ENCODE data around the gene GABRA4. TPM values are rescaled to one million over a fixed set of nuclear protein-coding genes. Genes with fewer than 3 reads are reported as not detected.

GABRA4 gene
- total and polyA plus RNA-seq, 4 donors, result 0.19 to 0.72 (median 0.66) TPM; not detected in 1

DNA sequence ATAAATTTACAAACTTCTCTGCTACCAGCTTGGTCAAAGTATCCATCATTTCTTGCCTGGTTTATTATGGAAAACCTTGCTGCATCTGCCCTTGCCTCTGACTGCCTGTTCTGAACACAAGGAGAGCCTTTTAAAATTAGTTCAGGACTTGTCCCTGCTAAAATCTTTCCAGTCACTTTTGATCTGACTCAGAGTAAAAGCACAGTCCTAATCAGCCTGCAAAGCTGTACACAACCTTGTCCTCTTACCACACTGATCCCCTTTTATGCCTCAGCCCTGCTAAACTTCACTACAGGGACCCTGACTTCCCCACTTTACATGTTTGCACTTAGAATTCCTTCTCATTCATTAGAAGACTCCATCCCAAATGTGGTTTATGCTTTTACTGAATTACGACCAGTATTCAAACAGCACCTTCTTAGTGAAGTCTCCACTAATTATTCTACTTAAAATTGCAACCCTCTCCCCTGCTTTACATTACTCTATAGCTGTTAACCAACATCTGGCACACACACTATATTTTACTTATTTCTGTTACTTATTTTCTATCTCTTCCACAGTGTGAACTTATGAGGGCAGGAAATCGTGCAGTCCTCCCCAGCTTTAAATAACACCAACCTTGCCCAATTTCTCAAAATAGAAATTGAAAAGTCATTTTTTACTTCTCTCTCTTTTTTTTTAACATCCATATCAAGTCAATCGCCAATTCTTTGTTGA, 6.3 kb downstream of the GABRA4 start:
- Histone ChIP-seq H3K36me3 (ENCODE audit: control insufficient read depth in 1 of 2, insufficient read depth in 2 of 2, low read length in 1 of 2) (no peaks in the 10 kb centered on the region), H3K4me3 (ENCODE audit: low read length in 2 of 2) (no peak overlapping the region), H3K27ac (ENCODE audit: low read depth in 1 of 2, low read length in 2 of 2) (no peak overlapping the region), H3K27me3 (ENCODE audit: control insufficient read depth in 1 of 2, insufficient read depth in 2 of 2, low read length in 1 of 2) (no peaks in the 10 kb centered on the region), H3K4me1 (ENCODE audit: control insufficient read depth in 1 of 2, insufficient read depth in 2 of 2, low read length in 2 of 2) (no peaks in the 10 kb centered on the region), H3K9me3 (ENCODE audit: control insufficient read depth, low read length) (no peaks in the 10 kb centered on the region)
- intact Hi-C loops (cut with DNase I), result no loop called here
- ATAC-seq (ENCODE audit: low FRiP score) (no peak), DNase-seq (no peak)
- 49 to 52% methylated on average over 3 of the region's 3 CpGs for WGBS, 2 donors

DNA sequence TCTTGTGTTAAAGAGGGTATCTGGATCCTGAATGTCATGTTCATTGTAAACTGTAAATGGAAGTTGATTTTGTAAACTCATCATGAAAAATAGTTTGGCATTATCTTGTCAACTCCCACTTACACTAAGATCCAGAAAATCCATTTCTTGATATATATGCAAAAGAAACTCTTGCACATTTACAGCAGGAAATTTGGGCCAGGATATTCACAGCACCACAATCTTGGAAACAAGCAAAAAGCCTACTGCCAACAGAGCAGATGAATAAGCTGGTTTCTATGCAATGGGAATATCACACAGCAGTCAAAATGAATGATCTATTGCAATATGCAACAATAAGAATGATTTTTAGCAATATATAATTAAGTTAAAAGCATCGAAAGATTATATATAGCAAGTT, 8.6 kb downstream of the GABRA4 start:
- H3K4me3 ChIP-seq (ENCODE audit: low read length in 2 of 2), result no peak overlapping the region
- intact Hi-C loops (cut with DNase I), result no loop called here
- H3K27ac ChIP-seq (ENCODE audit: low read depth in 1 of 2, low read length in 2 of 2), result no peak overlapping the region
- no peaks in the 10 kb centered on the region for H3K27me3 ChIP-seq (ENCODE audit: control insufficient read depth in 1 of 2, insufficient read depth in 2 of 2, low read length in 1 of 2)
- DNase-seq (no peak), ATAC-seq (ENCODE audit: low FRiP score) (no peak)
- H3K9me3 ChIP-seq (ENCODE audit: control insufficient read depth, low read length), result no peaks in the 10 kb centered on the region
- 84 to 88% methylated on average over 1 of the region's 1 CpG for WGBS, 2 donors
- no peaks in the 10 kb centered on the region for H3K36me3 ChIP-seq (ENCODE audit: control insufficient read depth in 1 of 2, insufficient read depth in 2 of 2, low read length in 1 of 2)
- no peaks in the 10 kb centered on the region for H3K4me1 ChIP-seq (ENCODE audit: control insufficient read depth in 1 of 2, insufficient read depth in 2 of 2, low read length in 2 of 2)

DNA sequence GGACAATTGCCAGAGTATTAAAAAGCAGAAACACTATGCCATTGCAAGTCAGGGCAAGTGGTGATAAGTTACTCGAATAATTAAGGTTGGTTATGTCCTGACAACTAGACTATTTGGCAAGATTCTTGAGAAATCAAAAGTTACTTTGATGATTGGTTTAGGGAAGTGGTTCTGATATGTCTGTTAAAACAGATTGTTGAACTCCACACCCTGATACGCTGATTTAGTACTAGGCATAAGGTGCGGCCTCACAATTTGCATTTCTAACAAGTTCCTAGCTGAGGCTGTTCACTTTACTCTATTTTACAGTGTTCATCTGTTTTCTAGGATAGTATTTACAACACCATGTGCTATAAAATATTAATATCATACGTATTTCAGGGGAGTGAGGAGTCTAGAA, 12.5 kb downstream of the GABRA4 start:
- DNase-seq (no peak), ATAC-seq (ENCODE audit: low FRiP score) (no peak)
- no peak overlapping the region for H3K4me3 ChIP-seq (ENCODE audit: low read length in 2 of 2)
- no peaks in the 10 kb centered on the region for H3K27me3 ChIP-seq (ENCODE audit: control insufficient read depth in 1 of 2, insufficient read depth in 2 of 2, low read length in 1 of 2)
- no peaks in the 10 kb centered on the region for H3K4me1 ChIP-seq (ENCODE audit: control insufficient read depth in 1 of 2, insufficient read depth in 2 of 2, low read length in 2 of 2)
- no peaks in the 10 kb centered on the region for H3K36me3 ChIP-seq (ENCODE audit: control insufficient read depth in 1 of 2, insufficient read depth in 2 of 2, low read length in 1 of 2)
- intact Hi-C loops (cut with DNase I), result no loop called here
- no peaks in the 10 kb centered on the region for H3K9me3 ChIP-seq (ENCODE audit: control insufficient read depth, low read length)
- WGBS, 2 donors, result 85 to 87% methylated on average over 4 of the region's 4 CpGs
- H3K27ac ChIP-seq (ENCODE audit: low read depth in 1 of 2, low read length in 2 of 2), result no peak overlapping the region

DNA sequence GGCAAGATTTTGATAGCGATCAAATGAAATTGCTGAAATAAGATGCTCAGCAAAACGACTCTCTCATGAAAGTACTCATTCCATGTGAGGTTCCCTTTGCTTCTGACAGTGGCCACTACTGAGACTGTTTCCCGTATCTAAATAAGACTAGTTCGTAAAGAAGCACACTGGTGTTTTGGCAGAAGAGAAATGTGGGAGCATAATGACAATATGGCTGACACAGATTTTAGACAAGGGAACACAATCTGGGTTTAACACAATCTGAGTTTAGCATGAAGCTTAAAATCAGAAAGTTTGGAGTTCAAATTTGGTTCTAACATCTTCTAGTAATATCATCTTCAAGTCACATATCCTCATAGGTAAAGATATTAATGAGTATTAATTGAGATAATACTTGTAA, 13.7 kb downstream of the GABRA4 start:
- DNase-seq (no peak), ATAC-seq (ENCODE audit: low FRiP score) (no peak)
- H3K4me3 ChIP-seq (ENCODE audit: low read length in 2 of 2), result no peak overlapping the region
- H3K27ac ChIP-seq (ENCODE audit: low read depth in 1 of 2, low read length in 2 of 2), result no peak overlapping the region
- intact Hi-C loops (cut with DNase I), result no loop called here
- no peaks in the 10 kb centered on the region for H3K27me3 ChIP-seq (ENCODE audit: control insufficient read depth in 1 of 2, insufficient read depth in 2 of 2, low read length in 1 of 2)
- H3K36me3 ChIP-seq (ENCODE audit: control insufficient read depth in 1 of 2, insufficient read depth in 2 of 2, low read length in 1 of 2), result no peaks in the 10 kb centered on the region
- H3K9me3 ChIP-seq (ENCODE audit: control insufficient read depth, low read length), result no peaks in the 10 kb centered on the region
- WGBS, 2 donors, result 81 to 87% methylated on average over 4 of the region's 4 CpGs
- H3K4me1 ChIP-seq (ENCODE audit: control insufficient read depth in 1 of 2, insufficient read depth in 2 of 2, low read length in 2 of 2), result no peaks in the 10 kb centered on the region

DNA sequence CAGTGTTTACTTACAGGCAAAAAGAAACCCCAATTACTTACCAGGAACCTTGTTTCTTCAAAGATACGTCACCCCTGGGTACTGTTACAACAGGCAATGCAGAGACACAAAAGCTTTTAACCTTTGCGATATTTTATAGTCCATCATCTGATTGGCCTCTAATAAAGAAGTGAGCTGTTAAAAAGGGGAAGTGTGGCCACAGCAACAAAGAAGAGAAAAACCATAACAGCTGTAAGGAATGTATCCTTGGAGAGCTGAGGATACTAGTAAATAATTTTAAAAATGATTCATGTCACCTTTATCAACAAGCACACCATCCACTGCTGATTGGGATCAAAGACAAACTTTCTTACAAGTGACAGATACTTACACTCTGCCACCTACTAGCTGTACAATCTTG, 14.1 kb downstream of the GABRA4 start:
- intact Hi-C loops (cut with DNase I), result no loop called here
- 70 to 80% methylated on average over 2 of the region's 2 CpGs for WGBS, 2 donors
- ATAC-seq (ENCODE audit: low FRiP score), result no peak

DNA sequence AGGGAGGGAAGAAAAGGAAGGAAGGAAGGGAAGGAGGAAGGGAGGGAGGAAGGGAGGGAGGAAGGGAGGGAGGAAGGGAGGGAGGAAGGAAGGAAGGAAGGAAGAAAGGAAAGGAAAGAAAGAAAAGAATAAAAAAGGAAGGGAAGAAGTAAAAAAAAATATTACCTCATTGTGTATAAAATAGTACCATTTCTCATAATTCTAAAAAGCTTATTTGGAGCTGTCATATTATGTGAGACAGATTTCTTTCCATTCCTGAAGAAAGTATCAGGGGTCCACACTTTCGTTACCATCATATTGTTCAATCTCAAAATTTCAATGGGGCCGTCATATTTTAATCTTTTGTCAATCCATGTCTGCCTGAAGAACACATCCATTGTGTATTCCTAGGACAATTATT, 16.1 kb downstream of the GABRA4 start:
- Histone ChIP-seq H3K4me3 (ENCODE audit: low read length in 2 of 2) (no peak overlapping the region), H3K4me1 (ENCODE audit: control insufficient read depth in 1 of 2, insufficient read depth in 2 of 2, low read length in 2 of 2) (no peaks in the 10 kb centered on the region), H3K36me3 (ENCODE audit: control insufficient read depth in 1 of 2, insufficient read depth in 2 of 2, low read length in 1 of 2) (no peaks in the 10 kb centered on the region), H3K9me3 (ENCODE audit: control insufficient read depth, low read length) (no peaks in the 10 kb centered on the region), H3K27ac (ENCODE audit: low read depth in 1 of 2, low read length in 2 of 2) (no peak overlapping the region), H3K27me3 (ENCODE audit: control insufficient read depth in 1 of 2, insufficient read depth in 2 of 2, low read length in 1 of 2) (no peaks in the 10 kb centered on the region)
- 87 to 89% methylated on average over 2 of the region's 2 CpGs for WGBS, 2 donors
- ATAC-seq (ENCODE audit: low FRiP score), result no peak
- intact Hi-C loops (cut with DNase I), result no loop called here
- DNase-seq, result no peak

More for the DNA sequence above, 14.1 kb downstream of the GABRA4 start:
- Histone ChIP-seq H3K27me3 (ENCODE audit: control insufficient read depth in 1 of 2, insufficient read depth in 2 of 2, low read length in 1 of 2) (no peaks in the 10 kb centered on the region), H3K9me3 (ENCODE audit: control insufficient read depth, low read length) (no peaks in the 10 kb centered on the region), H3K4me1 (ENCODE audit: control insufficient read depth in 1 of 2, insufficient read depth in 2 of 2, low read length in 2 of 2) (no peaks in the 10 kb centered on the region), H3K4me3 (ENCODE audit: low read length in 2 of 2) (no peak overlapping the region), H3K27ac (ENCODE audit: low read depth in 1 of 2, low read length in 2 of 2) (no peak overlapping the region), H3K36me3 (ENCODE audit: control insufficient read depth in 1 of 2, insufficient read depth in 2 of 2, low read length in 1 of 2) (no peaks in the 10 kb centered on the region)
- no peak for DNase-seq

DNA sequence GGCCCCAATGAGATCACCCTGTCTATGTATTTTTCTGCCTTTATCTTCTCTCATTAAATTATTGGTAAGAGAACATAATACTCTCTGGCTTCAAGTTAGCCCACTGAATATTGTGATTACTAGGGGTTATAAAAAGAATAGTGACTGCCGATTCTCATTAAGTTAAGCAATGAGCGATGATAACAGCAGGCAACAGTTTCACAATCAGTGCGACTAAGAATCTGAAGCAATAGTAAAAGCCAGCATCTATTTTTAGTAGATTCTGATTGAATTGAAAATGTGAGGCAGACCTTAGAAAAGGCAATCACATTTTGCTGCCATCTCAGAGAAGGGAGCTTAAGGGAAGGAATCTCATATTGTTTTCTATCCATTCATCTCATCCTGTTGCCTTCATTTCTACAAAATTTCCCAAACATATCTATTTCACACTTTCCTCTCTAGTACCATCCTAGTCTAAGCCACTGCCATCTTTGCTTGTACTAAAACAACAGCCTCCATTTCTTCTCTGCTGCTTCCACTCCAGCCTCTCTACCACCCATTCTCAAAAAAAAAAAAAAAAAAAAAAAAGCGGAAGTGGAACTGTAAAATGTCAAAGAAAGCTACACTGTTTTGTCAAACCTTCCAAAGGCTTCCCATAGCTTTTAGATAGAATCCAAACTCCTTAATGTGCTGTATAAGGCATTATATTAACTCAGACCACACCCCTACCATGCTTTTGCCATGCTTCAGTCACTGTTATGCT, 17.4 kb downstream of the GABRA4 start:
- no peaks in the 10 kb centered on the region for H3K4me1 ChIP-seq (ENCODE audit: control insufficient read depth in 1 of 2, insufficient read depth in 2 of 2, low read length in 2 of 2)
- H3K9me3 ChIP-seq (ENCODE audit: control insufficient read depth, low read length), result no peaks in the 10 kb centered on the region
- H3K36me3 ChIP-seq (ENCODE audit: control insufficient read depth in 1 of 2, insufficient read depth in 2 of 2, low read length in 1 of 2), result no peaks in the 10 kb centered on the region
- H3K4me3 ChIP-seq (ENCODE audit: low read length in 2 of 2), result no peak overlapping the region
- intact Hi-C loops (cut with DNase I), result no loop called here
- WGBS, 2 donors, result 69 to 78% methylated on average over 4 of the region's 4 CpGs
- DNase-seq (no peak), ATAC-seq (ENCODE audit: low FRiP score) (no peak)
- H3K27me3 ChIP-seq (ENCODE audit: control insufficient read depth in 1 of 2, insufficient read depth in 2 of 2, low read length in 1 of 2), result no peaks in the 10 kb centered on the region
- no peak overlapping the region for H3K27ac ChIP-seq (ENCODE audit: low read depth in 1 of 2, low read length in 2 of 2)

DNA sequence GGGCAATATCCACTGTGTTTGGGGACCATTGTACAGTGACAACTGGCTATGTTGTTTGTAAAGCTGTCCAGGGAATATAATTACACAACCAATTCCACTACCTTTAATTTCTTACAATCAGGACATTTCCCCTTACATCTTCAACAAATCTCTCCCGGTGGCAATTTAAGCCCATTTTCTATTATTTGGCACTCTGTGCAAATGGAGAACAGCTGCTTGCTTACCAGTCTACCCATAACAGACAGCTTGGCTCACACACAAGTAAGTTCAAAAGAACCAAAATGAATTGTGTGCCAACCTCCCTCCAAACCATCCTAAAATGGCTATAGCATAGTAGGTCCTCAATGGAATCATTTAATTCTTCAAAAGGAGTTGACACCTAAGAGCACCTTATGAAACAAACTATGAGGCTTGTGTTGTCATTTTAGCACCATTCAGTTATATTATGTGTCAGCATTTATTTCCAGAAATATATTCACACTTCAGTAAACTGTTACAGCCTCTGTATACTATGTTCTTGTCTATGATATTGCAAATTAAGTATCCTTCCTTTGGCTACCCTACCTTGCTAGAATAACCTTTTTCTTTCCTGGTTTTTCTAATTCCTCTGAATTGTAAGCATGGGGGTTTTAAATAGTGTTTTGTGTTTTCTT, 18.4 kb downstream of the GABRA4 start:
- DNase-seq, result no peak
- H3K4me1 ChIP-seq (ENCODE audit: control insufficient read depth in 1 of 2, insufficient read depth in 2 of 2, low read length in 2 of 2), result peaks cover 0 to 2% of the 10 kb centered on the region in 2 donors
- H3K27me3 ChIP-seq (ENCODE audit: control insufficient read depth in 1 of 2, insufficient read depth in 2 of 2, low read length in 1 of 2), result no peaks in the 10 kb centered on the region
- 82% methylated on average over 1 of the region's 1 CpG for WGBS, 2 donors
- no peaks in the 10 kb centered on the region for H3K9me3 ChIP-seq (ENCODE audit: control insufficient read depth, low read length)
- no peaks in the 10 kb centered on the region for H3K36me3 ChIP-seq (ENCODE audit: control insufficient read depth in 1 of 2, insufficient read depth in 2 of 2, low read length in 1 of 2)
- ATAC-seq (ENCODE audit: low FRiP score), result no peak
- no peak overlapping the region for H3K4me3 ChIP-seq (ENCODE audit: low read length in 2 of 2)
- H3K27ac ChIP-seq (ENCODE audit: low read depth in 1 of 2, low read length in 2 of 2), result no peak overlapping the region
- intact Hi-C loops (cut with DNase I), result no loop called here
